ENCODE results near the gene SLC35G6.
"Not testable (repeated sequence)": the region's sequence is repeated elsewhere in the genome, so short reads cannot be mapped to it uniquely, and the experiment has no call there.

SLC35G6 gene

GRCh38 chr17:7481275-7481674, at the start of gene SLC35G6:
SLC35G6 (plus strand) TSS chr17:7481446; CDS start chr17:7481517, 71 bp downstream.
- not testable (repeated sequence) for DNase-seq

- no peak for DNase-seq
These were observed 49.0 kb upstream of the SLC35G6 start for GRCh38 chr17:7432296-7432695.

- DNase-seq: no peak
These were observed 45.3 kb upstream of the SLC35G6 start for GRCh38 chr17:7435676-7436555.

- DNase-seq: peak; percentile 73
These were observed 44.5 kb upstream of the SLC35G6 start for GRCh38 chr17:7436556-7437368.

GRCh38 chr17:7437369-7437863, 43.8 kb upstream of the SLC35G6 start:
- DNase-seq: no peak

GRCh38 chr17:7437950-7438614, 43.2 kb upstream of the SLC35G6 start:
- no peak for DNase-seq

- DNase-seq: no peak
These were observed 42.4 kb upstream of the SLC35G6 start for GRCh38 chr17:7438656-7439460.

GRCh38 chr17:7439462-7440112, 41.7 kb upstream of the SLC35G6 start, which contains the start of gene FGF11:
FGF11 (plus strand) TSS chr17:7439512; CDS start chr17:7439621, 109 bp downstream.
- DNase-seq: no peak

GRCh38 chr17:7440113-7440833, 41.0 kb upstream of the SLC35G6 start:
- no peak for DNase-seq

- peak; percentile 34 for DNase-seq
These were observed 40.4 kb upstream of the SLC35G6 start for GRCh38 chr17:7440834-7441195.

- DNase-seq: no peak
These were observed 40.0 kb upstream of the SLC35G6 start for GRCh38 chr17:7441266-7441665.

GRCh38 chr17:7442142-7442541, 39.1 kb upstream of the SLC35G6 start:
- no peak for DNase-seq

GRCh38 chr17:7443499-7444485, 37.5 kb upstream of the SLC35G6 start:
- DNase-seq: peak; percentile 49

GRCh38 chr17:7444682-7445618, 36.3 kb upstream of the SLC35G6 start, which contains the start of gene CHRNB1:
CHRNB1 (plus strand) TSS chr17:7445061; CDS start chr17:7445128, 67 bp downstream.
- no peak for DNase-seq

- DNase-seq: no peak
These were observed 35.7 kb upstream of the SLC35G6 start for GRCh38 chr17:7445619-7445968.

- DNase-seq: no peak
These were observed 32.8 kb upstream of the SLC35G6 start for GRCh38 chr17:7448461-7448860.

GRCh38 chr17:7459961-7460545, 21.2 kb upstream of the SLC35G6 start:
- no peak for DNase-seq
